GM12891 (cell line): ENCODE results near the gene DYSF.

Experiments used
- DNase-seq: peaks from one replicate; pipeline ENCODE4 v3.0.0; 2011; ENCODE audit warnings: low spot score; ENCODE audit not compliant: insufficient read length
- FAIRE-seq: peaks from 2 replicates; lab custom pipeline; 2011; peaks lifted over from hg19 to GRCh38; lab: Jason Lieb, UNC
- PAX5 ChIP-seq: IDR thresholded peaks from 2 replicates; pipeline ENCODE4 v1.6.1; 2011; ENCODE audit warnings: low read length, moderate library complexity, mild to moderate bottlenecking; ENCODE audit not compliant: insufficient read depth, severe bottlenecking
- POLR2A ChIP-seq: IDR thresholded peaks from 2 replicates; pipeline ENCODE4 v1.6.1; 2011; ENCODE audit warnings: low read depth, low read length, control low read depth
- POLR2AphosphoS5 ChIP-seq: IDR thresholded peaks from 2 replicates; pipeline ENCODE4 v1.6.1; 2011; ENCODE audit warnings: low read depth, low read length, control low read depth
- POU2F2 ChIP-seq: IDR thresholded peaks from 2 replicates; pipeline ENCODE4 v1.6.1; 2011; ENCODE audit warnings: low read depth, mild to moderate bottlenecking, control low read depth, low read length, moderate library complexity
- SPI1 ChIP-seq: IDR thresholded peaks from 2 replicates; pipeline ENCODE4 v1.6.1; 2011; ENCODE audit warnings: low read depth, low read length, control low read depth
- TAF1 ChIP-seq: IDR thresholded peaks from 2 replicates; pipeline ENCODE4 v1.6.1; 2011; ENCODE audit warnings: low read depth, low read length, control low read depth

Gene DYSF

GRCh38 chr2:71562518-71562917 is 109.2 kb downstream of the DYSF start:
- FAIRE-seq (no peak), DNase-seq (no peak)
- TF ChIP-seq POU2F2 (no peak), SPI1 (no peak), TAF1 (no peak), PAX5 (no peak), POLR2AphosphoS5 (no peak), POLR2A (no peak)

DNA sequence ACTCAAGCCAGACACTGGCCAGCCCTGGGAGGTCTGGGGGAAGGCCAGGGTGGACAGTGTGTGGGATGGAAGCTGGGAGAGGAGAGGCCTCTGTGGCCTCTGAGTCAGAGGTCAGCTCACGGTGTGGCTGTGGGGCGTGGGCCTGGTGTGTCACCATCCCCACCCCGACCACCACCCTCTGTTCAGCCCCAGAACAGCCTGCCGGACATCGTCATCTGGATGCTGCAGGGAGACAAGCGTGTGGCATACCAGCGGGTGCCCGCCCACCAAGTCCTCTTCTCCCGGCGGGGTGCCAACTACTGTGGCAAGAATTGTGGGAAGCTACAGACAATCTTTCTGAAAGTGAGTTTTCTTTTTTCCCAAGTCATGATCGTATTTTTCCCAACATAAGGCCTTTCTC is 110.5 kb downstream of the DYSF start:
- TF ChIP-seq POLR2A (no peak), PAX5 (no peak), POLR2AphosphoS5 (no peak), POU2F2 (no peak), TAF1 (no peak), SPI1 (no peak)
- FAIRE-seq: no peak

DNA sequence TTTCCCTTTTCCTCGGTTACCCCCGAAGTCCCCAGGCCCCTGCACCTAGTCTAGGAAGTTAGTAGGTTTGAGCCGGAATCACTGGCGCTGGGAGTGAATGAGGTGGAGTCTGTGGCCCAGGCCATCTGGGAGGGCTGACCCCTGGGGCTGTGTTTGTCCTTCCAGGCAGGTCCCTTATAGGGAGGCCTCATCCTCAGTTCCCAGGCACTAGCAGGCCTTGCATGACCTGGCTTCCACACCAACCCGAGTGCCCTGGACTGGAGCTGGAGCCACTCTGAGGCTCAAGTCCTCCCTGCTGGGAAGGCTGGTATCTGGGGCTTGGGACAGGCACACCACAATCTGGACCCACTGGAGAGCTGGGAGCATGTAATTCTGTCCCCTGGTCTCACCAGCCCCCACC is 111.0 kb downstream of the DYSF start:
- FAIRE-seq (no peak), DNase-seq (no peak)
- TF ChIP-seq POLR2A (no peak), POLR2AphosphoS5 (no peak), PAX5 (no peak), SPI1 (no peak), POU2F2 (no peak), TAF1 (no peak)

More for the DNA sequence above, 110.5 kb downstream of the DYSF start:
- DNase-seq: no peak

- TF ChIP-seq TAF1: no peak
- TF ChIP-seq POU2F2: no peak
- no peak for TF ChIP-seq POLR2A
- no peak for TF ChIP-seq SPI1
- TF ChIP-seq PAX5: no peak
- TF ChIP-seq POLR2AphosphoS5: no peak
- DNase-seq: no peak
- FAIRE-seq: no peak
These were observed 111.4 kb downstream of the DYSF start for GRCh38 chr2:71564790-71565189.

GRCh38 chr2:71566372-71566771 is 113.0 kb downstream of the DYSF start:
- TF ChIP-seq POLR2A (no peak), TAF1 (no peak), POLR2AphosphoS5 (no peak), POU2F2 (no peak), SPI1 (no peak), PAX5 (no peak)
- FAIRE-seq: no peak
- DNase-seq: no peak

GRCh38 chr2:71567625-71568024 is 114.3 kb downstream of the DYSF start:
- no peak for FAIRE-seq
- DNase-seq: no peak

DNA sequence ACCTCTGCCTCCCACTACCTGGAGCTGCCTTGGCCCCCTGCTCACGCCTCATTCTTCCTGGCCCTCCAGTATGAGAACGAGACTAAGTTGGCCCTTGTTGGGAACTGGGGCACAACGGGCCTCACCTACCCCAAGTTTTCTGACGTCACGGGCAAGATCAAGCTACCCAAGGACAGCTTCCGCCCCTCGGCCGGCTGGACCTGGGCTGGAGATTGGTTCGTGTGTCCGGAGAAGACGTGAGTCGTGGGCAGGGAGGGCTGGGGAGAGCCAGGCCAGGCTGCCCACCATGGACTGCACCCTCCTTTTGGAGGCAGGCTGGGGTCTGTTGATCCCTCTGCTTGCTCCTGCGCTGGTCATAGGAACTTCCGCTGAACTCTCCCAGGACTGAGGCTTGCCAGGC is 114.7 kb downstream of the DYSF start:
- DNase-seq (no peak), FAIRE-seq (no peak)
- no peak for TF ChIP-seq POU2F2
- TF ChIP-seq PAX5: no peak
- no peak for TF ChIP-seq POLR2AphosphoS5
- no peak for TF ChIP-seq TAF1
- TF ChIP-seq SPI1: no peak
- TF ChIP-seq POLR2A: no peak

More at GRCh38 chr2:71567625-71568024, 114.3 kb downstream of the DYSF start:
- TF ChIP-seq POU2F2: no peak
- no peak for TF ChIP-seq SPI1
- no peak for TF ChIP-seq POLR2A
- no peak for TF ChIP-seq TAF1
- TF ChIP-seq PAX5: no peak
- no peak for TF ChIP-seq POLR2AphosphoS5

DNA sequence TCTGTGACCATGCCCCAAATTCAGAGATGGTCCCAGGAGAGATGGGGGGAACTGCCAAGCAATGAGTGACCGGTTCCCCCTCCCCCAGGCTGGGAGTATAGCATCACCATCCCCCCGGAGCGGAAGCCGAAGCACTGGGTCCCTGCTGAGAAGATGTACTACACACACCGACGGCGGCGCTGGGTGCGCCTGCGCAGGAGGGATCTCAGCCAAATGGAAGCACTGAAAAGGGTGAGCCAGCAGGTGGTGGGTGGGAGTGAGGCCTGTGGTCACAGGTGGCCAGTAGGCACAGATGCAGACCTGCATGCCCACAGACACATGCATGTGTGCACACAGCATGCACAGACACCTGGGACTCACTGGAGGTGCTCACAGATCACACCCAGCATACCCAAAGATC is 117.2 kb downstream of the DYSF start:
- DNase-seq (no peak), FAIRE-seq (no peak)
- TF ChIP-seq SPI1 (no peak), POU2F2 (no peak), TAF1 (no peak), POLR2AphosphoS5 (no peak), POLR2A (no peak), PAX5 (no peak)

- FAIRE-seq (peak; percentile 38), DNase-seq (no peak)
- TF ChIP-seq PAX5 (no peak), POLR2AphosphoS5 (no peak), TAF1 (no peak), POLR2A (no peak), POU2F2 (no peak)
These were observed 117.6 kb downstream of the DYSF start for GRCh38 chr2:71570951-71571460.

- peak; percentile 66 for FAIRE-seq
- DNase-seq: no peak
- no peak for TF ChIP-seq TAF1
- no peak for TF ChIP-seq POLR2AphosphoS5
- TF ChIP-seq POU2F2: no peak
- TF ChIP-seq PAX5: no peak
- TF ChIP-seq SPI1: no peak
- no peak for TF ChIP-seq POLR2A
These were observed 118.6 kb downstream of the DYSF start for GRCh38 chr2:71571945-71572344.
